NCI-H2107 treated with DMSO at 0.1 percent for 48 hours (cell line): Measurements from ENCODE around the gene OOSP2.
"Not testable (repeated sequence)": the region's sequence is repeated elsewhere in the genome, so short reads cannot be mapped to it uniquely, and the experiment has no call there.

ENCODE experiments used
- DNase-seq: peaks from one replicate; lab custom pipeline; 2025; ENCODE audit not compliant: unreplicated experiment; lab: John Stamatoyannopoulos, UW

The OOSP2 gene

GRCh38 chr11:60040109-60040508 is at the start of gene OOSP2:
TSS of gene OOSP2 (plus strand) at chr11:60040409. CDS start at chr11:60040460, 51 bp downstream.
- no peak for DNase-seq

GRCh38 chr11:59990421-59990820 is 49.8 kb upstream of the OOSP2 start:
- DNase-seq, result no peak

- no peak for DNase-seq
These were observed 47.8 kb upstream of the OOSP2 start for GRCh38 chr11:59992425-59992824.

- no peak for DNase-seq
These were observed 42.4 kb upstream of the OOSP2 start for GRCh38 chr11:59997800-59998199.

GRCh38 chr11:59999691-60000090 is 40.5 kb upstream of the OOSP2 start:
- DNase-seq, result no peak

GRCh38 chr11:60003729-60004128 is 36.5 kb upstream of the OOSP2 start:
- DNase-seq, result no peak

- no peak for DNase-seq
These were observed 34.8 kb upstream of the OOSP2 start for GRCh38 chr11:60005360-60005759.

GRCh38 chr11:60016881-60017280 is 23.3 kb upstream of the OOSP2 start, which contains the start of gene OOSP4B:
TSS of gene OOSP4B (plus strand) at chr11:60017181.
- no peak for DNase-seq

GRCh38 chr11:60018058-60018457 is 22.2 kb upstream of the OOSP2 start:
- no peak for DNase-seq

- DNase-seq, result not testable (repeated sequence)
These were observed 19.8 kb upstream of the OOSP2 start for GRCh38 chr11:60020376-60020775.

GRCh38 chr11:60029015-60029632 is 11.1 kb upstream of the OOSP2 start:
- no peak for DNase-seq

- DNase-seq, result not testable (repeated sequence)
These were observed 10.2 kb downstream of the OOSP2 start for GRCh38 chr11:60050422-60050821.

GRCh38 chr11:60050839-60051238 is 10.6 kb downstream of the OOSP2 start:
- DNase-seq, result not testable (repeated sequence)

- no peak for DNase-seq
These were observed 16.2 kb downstream of the OOSP2 start, which contains the start of gene MS4A3 for GRCh38 chr11:60056349-60056969. TSS of gene MS4A3 (plus strand) at chr11:60056665. CDS start at chr11:60061161, 4,496 bp downstream.

- DNase-seq, result no peak
These were observed 18.8 kb downstream of the OOSP2 start for GRCh38 chr11:60059052-60059451.

- no peak for DNase-seq
These were observed 19.5 kb downstream of the OOSP2 start for GRCh38 chr11:60059521-60060240.

GRCh38 chr11:60064111-60064510 is 23.9 kb downstream of the OOSP2 start:
- DNase-seq, result no peak

- DNase-seq, result no peak
These were observed 25.6 kb downstream of the OOSP2 start for GRCh38 chr11:60065801-60066200.

GRCh38 chr11:60069450-60069849 is 29.2 kb downstream of the OOSP2 start:
- DNase-seq, result no peak

GRCh38 chr11:60071644-60072043 is 31.4 kb downstream of the OOSP2 start:
- not testable (repeated sequence) for DNase-seq

- no peak for DNase-seq
These were observed 37.1 kb downstream of the OOSP2 start for GRCh38 chr11:60077216-60077817.

- DNase-seq, result no peak
These were observed 37.8 kb downstream of the OOSP2 start for GRCh38 chr11:60077981-60078380.
